HEK293 (cell line): ENCODE results near the gene PRR3.

ENCODE experiments used
- CTCF ChIA-PET: fragments of 350-600 bp; formaldehyde crosslinking; extraction: SDS; loops from one replicate; lab custom pipeline; 2021; ENCODE audit warnings: antibody characterized with exemption; lab: Yijun Ruan, JAX
- POLR2A ChIA-PET: fragments of 300-600 bp; formaldehyde crosslinking; extraction: SDS; loops from one replicate; lab custom pipeline; 2020; ENCODE audit warnings: antibody characterized with exemption, inconsistent platforms; lab: Yijun Ruan, JAX
- H3K27ac ChIP-seq: fragments of 200-500 bp; sonication (Bioruptor generic); 2 replicates; pipeline ENCODE4 v1.5.1; 2014; ENCODE audit warnings: low read depth, low read length, control low read depth, inconsistent platforms; ENCODE audit errors: extremely low read depth
- H3K36me3 ChIP-seq, 2 experiments: fragments of 200-500 bp in 1 of 2; sonication (Bioruptor generic) in 1 of 2; 1 replicate in 1 of 2; 2 replicates in 1 of 2; pipeline ENCODE4 v1.5.1; 2014 to 2017; ENCODE audit warnings: inconsistent platforms in 2 of 2, low read length in 2 of 2; ENCODE audit not compliant: control insufficient read depth in 2 of 2, insufficient read depth in 1 of 2
- H3K4me1 ChIP-seq: fragments of 200-500 bp; sonication (Bioruptor generic); 2 replicates; pipeline ENCODE4 v1.5.1; 2014; ENCODE audit warnings: mild to moderate bottlenecking, low read length, inconsistent platforms; ENCODE audit not compliant: control insufficient read depth, insufficient read depth
- H3K4me3 ChIP-seq: 2 replicates; pipeline ENCODE4 v1.5.1; 2011; ENCODE audit warnings: low read depth, mild to moderate bottlenecking, control low read depth, low read length, moderate library complexity
- H3K9me3 ChIP-seq: fragments of 200-500 bp; sonication (Bioruptor generic); 2 replicates; pipeline ENCODE4 v1.5.1; 2014; ENCODE audit warnings: low read depth, low read length, inconsistent platforms; ENCODE audit not compliant: control insufficient read depth, insufficient read depth
- PRDM4 ChIP-seq: fragments of 450-650 bp; formaldehyde crosslinking; IDR thresholded peaks from 2 replicates; pipeline ENCODE4 v1.5.1; 2017; ENCODE audit warnings: missing biosample characterization, missing genetic modification characterization
- RBAK ChIP-seq: fragments of 450-650 bp; formaldehyde crosslinking; IDR thresholded peaks from 2 replicates; pipeline ENCODE4 v1.5.1; 2016; ENCODE audit warnings: missing biosample characterization, missing genetic modification characterization
- YY1 ChIP-seq: fragments of 450-650 bp; formaldehyde crosslinking; IDR thresholded peaks from 2 replicates; pipeline ENCODE4 v1.5.1; 2018; ENCODE audit warnings: missing biosample characterization, missing genetic modification characterization
- ZBTB20 ChIP-seq: fragments of 450-650 bp; formaldehyde crosslinking; IDR thresholded peaks from 2 replicates; pipeline ENCODE4 v1.5.1; 2016; ENCODE audit warnings: missing biosample characterization, missing genetic modification characterization
- ZBTB48 ChIP-seq: fragments of 450-650 bp; formaldehyde crosslinking; IDR thresholded peaks from 2 replicates; pipeline ENCODE4 v1.5.1; 2016; ENCODE audit warnings: missing biosample characterization, missing genetic modification characterization
- ZNF211 ChIP-seq: fragments of 450-650 bp; formaldehyde crosslinking; IDR thresholded peaks from 2 replicates; pipeline ENCODE4 v1.5.1; 2016; ENCODE audit warnings: low read depth, missing biosample characterization, missing genetic modification characterization
- ZNF274 ChIP-seq, 2 experiments: fragments of 200-500 bp in 1 of 2; fragments of 450-650 bp in 1 of 2; sonication (Bioruptor generic) in 1 of 2; formaldehyde crosslinking in 1 of 2; IDR thresholded peaks; 2 replicates each; pipeline versions ENCODE4 v1.5.1 to v1.6.1; 2014 to 2016; ENCODE audit warnings: borderline replicate concordance in 1 of 2, inconsistent platforms in 1 of 2, low read length in 1 of 2, missing biosample characterization in 1 of 2, missing genetic modification characterization in 1 of 2
- ZNF48 ChIP-seq: fragments of 450-650 bp; formaldehyde crosslinking; IDR thresholded peaks from 2 replicates; pipeline ENCODE4 v1.5.1; 2016; ENCODE audit warnings: missing biosample characterization, missing genetic modification characterization
- ZNF510 ChIP-seq: fragments of 450-650 bp; formaldehyde crosslinking; IDR thresholded peaks from 2 replicates; pipeline ENCODE4 v1.5.1; 2018; ENCODE audit warnings: mild to moderate bottlenecking, missing genetic modification characterization, missing biosample characterization; ENCODE audit not compliant: insufficient replicate concordance
- ZNF670 ChIP-seq: fragments of 450-650 bp; formaldehyde crosslinking; IDR thresholded peaks from 2 replicates; pipeline ENCODE4 v1.5.1; 2016; ENCODE audit warnings: missing biosample characterization, missing genetic modification characterization, low read depth
- ZNF677 ChIP-seq: fragments of 450-650 bp; IDR thresholded peaks from 2 replicates; pipeline ENCODE4 v1.5.0; 2018; ENCODE audit warnings: missing biosample characterization, mild to moderate bottlenecking, missing genetic modification characterization, moderate library complexity
- ZNF785 ChIP-seq: fragments of 450-650 bp; formaldehyde crosslinking; IDR thresholded peaks from 2 replicates; pipeline ENCODE4 v1.5.1; 2016; ENCODE audit warnings: missing biosample characterization, missing genetic modification characterization
- ZSCAN18 ChIP-seq: fragments of 450-650 bp; formaldehyde crosslinking; IDR thresholded peaks from 2 replicates; pipeline ENCODE4 v1.5.1; 2016; ENCODE audit warnings: missing biosample characterization, missing genetic modification characterization
- TF ChIP-seq, protein P1 (sequence below): fragments of 450-650 bp; formaldehyde crosslinking; IDR thresholded peaks from 2 replicates; pipeline ENCODE4 v1.5.1; 2017; ENCODE audit warnings: missing biosample characterization, missing genetic modification characterization

PRR3 gene

DNA sequence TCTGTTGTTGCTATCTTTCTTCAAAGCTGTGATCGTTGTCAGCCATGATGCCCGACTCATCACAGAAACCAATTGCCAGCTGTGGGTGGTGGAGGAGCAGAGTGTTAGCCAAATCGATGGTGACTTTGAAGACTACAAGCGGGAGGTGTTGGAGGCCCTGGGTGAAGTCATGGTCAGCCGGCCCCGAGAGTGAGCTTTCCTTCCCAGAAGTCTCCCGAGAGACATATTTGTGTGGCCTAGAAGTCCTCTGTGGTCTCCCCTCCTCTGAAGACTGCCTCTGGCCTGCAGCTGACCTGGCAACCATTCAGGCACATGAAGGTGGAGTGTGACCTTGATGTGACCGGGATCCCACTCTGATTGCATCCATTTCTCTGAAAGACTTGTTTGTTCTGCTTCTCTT, 33.4 kb downstream of the PRR3 start (continued):
- TF ChIP-seq PRDM4 (no peak), ZNF670 (tag by site-specific recombination) (no peak), RBAK (tag by site-specific recombination) (no peak), ZSCAN18 (tag by site-specific recombination) (no peak), ZNF48 (no peak), ZBTB48 (no peak), ZNF785 (no peak), ZBTB20 (tag by site-specific recombination) (no peak)
- TF ChIP-seq, all 188 proteins: peak for 0

- POLR2A ChIA-PET: interaction anchor here (1.2 to 2.0 kb wide), 4 partner anchors 10 to 25 kb away, joined by 3 to 7 read pairs (median 4); partner anchors contain the start of gene ABCF1
- CTCF ChIA-PET: interaction anchor here (0.7 to 1.2 kb wide), 3 partner anchors 15 to 137 kb away, joined by 3 to 7 read pairs (median 4); no protein-coding TSS in a partner anchor
- peaks cover 75 to 91% of the 10 kb centered on the region in 2 experiments for H3K36me3 ChIP-seq
- H3K9me3 ChIP-seq: no peaks in the 10 kb centered on the region
- no peak overlapping the region for H3K27ac ChIP-seq
- H3K4me1 ChIP-seq: no peaks in the 10 kb centered on the region
- TF ChIP-seq ZNF510 (no peak), ZNF677 (tag by site-specific recombination) (0 out of 2 replicates have a peak, but pooled peaks have one; percentile 21), ZNF211 (tag by site-specific recombination) (no peak), ZNF274 (IDR thresholded peaks at IDR 0.05; ENCODE audit: low read length) (no peak), ZNF274 (tag by site-specific recombination; IDR thresholded peaks at IDR 0.05; ENCODE audit: borderline replicate concordance) (no peak)
- TF ChIP-seq, protein P1, sequence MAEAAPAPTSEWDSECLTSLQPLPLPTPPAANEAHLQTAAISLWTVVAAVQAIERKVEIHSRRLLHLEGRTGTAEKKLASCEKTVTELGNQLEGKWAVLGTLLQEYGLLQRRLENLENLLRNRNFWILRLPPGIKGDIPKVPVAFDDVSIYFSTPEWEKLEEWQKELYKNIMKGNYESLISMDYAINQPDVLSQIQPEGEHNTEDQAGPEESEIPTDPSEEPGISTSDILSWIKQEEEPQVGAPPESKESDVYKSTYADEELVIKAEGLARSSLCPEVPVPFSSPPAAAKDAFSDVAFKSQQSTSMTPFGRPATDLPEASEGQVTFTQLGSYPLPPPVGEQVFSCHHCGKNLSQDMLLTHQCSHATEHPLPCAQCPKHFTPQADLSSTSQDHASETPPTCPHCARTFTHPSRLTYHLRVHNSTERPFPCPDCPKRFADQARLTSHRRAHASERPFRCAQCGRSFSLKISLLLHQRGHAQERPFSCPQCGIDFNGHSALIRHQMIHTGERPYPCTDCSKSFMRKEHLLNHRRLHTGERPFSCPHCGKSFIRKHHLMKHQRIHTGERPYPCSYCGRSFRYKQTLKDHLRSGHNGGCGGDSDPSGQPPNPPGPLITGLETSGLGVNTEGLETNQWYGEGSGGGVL (tag by site-specific recombination): no peak
- TF ChIP-seq, all 188 proteins: peak for 1
- H3K4me3 ChIP-seq: no peak overlapping the region
Measured at GRCh38 chr6:30591008-30591407, 33.9 kb downstream of the PRR3 start.

DNA sequence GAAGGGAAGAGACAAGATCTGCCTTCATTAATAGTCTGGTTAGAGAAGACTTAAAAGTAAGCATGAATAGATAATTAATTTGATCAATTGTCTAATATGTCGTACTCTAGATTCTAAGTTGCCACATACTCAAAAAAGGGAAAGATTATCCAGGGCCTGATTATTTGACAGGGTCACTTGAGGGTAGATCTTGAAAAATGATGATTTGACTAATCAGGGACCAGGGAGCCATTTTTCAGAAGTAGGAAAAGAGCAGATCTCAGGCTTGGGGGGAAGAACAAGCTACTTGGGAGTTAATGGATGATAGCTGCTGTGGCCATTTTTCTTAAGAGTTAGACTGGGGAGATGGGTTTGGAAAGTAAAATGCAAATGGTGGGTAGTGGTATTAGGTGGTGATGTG, 35.2 kb downstream of the PRR3 start:
- ChIA-PET CTCF (interaction anchor here (0.6 to 9.8 kb wide), 3 partner anchors 49 to 787 kb away, joined by 3 to 121 read pairs (median 3); no protein-coding TSS in a partner anchor), POLR2A (interaction anchor here (0.6 to 14.9 kb wide), 4 partner anchors 8 to 89 kb away, joined by 3 to 197 read pairs (median 3); no protein-coding TSS in a partner anchor)
- TF ChIP-seq YY1 (tag by site-specific recombination): no peak
- no peaks in the 10 kb centered on the region for H3K9me3 ChIP-seq
- H3K36me3 ChIP-seq: peaks cover 62 to 78% of the 10 kb centered on the region in 2 experiments
- H3K27ac ChIP-seq: no peak overlapping the region
- H3K4me3 ChIP-seq: no peak overlapping the region
- H3K4me1 ChIP-seq: no peaks in the 10 kb centered on the region
